Mammary microvascular endothelial cell (primary cell): ENCODE results near the gene EPHB3. TPM values are rescaled to one million over a fixed set of nuclear protein-coding genes. Genes with fewer than 3 reads are reported as not detected.

ENCODE experiments used
- total RNA-seq: library from RNA; depleted of rRNA; stranded (reverse); fragments of >200 nt; gene quantifications from 2 replicates; pipeline ENCODE4 v1.2.3, GENCODE V29; 2015

Gene EPHB3
- not detected in 2 replicates for total RNA-seq

GRCh38 chr3:184561061-184561912, at the start of gene EPHB3:
Gene EPHB3, plus strand, starts transcription at chr3:184561785. Its CDS starts 451 bp downstream, at chr3:184562236.

Other genes with a start within 250 kb of the EPHB3 start
- gene EIF4G1, start 247.2 kb upstream of the EPHB3 start, total RNA-seq, result 517 and 527 TPM in 2 replicates
- 34.4 and 48.5 TPM in 2 replicates for gene FAM131A, start 224.2 kb upstream of the EPHB3 start, total RNA-seq
- 0.93 and 2.1 TPM in 2 replicates for gene CLCN2, start 200.2 kb upstream of the EPHB3 start, total RNA-seq
- 86.7 and 105 TPM in 2 replicates for gene POLR2H, start 200.1 kb upstream of the EPHB3 start, total RNA-seq
- not detected in 2 replicates for gene THPO, start 183.6 kb upstream of the EPHB3 start, total RNA-seq
- gene CHRD, start 181.7 kb upstream of the EPHB3 start, total RNA-seq, result 0.07 and 1.7 TPM in 2 replicates
- gene MAGEF1, start 150.3 kb downstream of the EPHB3 start, total RNA-seq, result 11.6 and 13.8 TPM in 2 replicates